Astrocyte of the hippocampus (primary cell): ENCODE results near the gene PREB.
A peak's percentile ranks its signal among the peaks of the same experiment; 100 is the strongest.

Experiments used
- DNase-seq: peaks from one replicate; pipeline ENCODE4 v3.0.0; 2011; ENCODE audit warnings: low read depth, low spot score

PREB gene

DNA sequence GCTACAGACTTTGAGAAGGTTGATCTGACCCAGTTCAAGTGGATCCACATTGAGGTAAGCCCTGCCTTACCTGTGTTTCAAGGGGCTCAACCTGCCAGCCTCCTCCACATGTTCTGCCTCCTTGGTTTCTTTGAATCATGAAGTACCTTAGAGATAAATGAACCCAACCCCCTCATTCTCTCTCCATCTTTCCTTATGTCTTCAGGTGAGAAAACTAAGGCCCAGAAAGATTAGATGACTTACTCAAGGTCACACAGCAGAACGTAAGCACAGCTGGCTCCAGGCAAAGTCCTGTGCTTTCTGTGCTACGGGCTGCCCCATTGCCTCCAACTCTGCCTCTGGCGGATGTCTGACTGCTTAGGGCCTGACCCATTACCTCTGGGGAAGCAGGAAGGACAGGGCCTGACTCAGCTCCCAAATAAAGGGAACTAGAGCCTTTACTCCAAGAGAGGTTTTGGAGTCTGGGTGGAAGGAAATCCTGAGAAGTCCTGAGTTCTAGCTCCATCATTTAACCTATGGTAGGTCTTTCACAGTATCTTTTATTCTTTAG lies 37.6 kb downstream of the PREB start:
- no peak for DNase-seq

DNA sequence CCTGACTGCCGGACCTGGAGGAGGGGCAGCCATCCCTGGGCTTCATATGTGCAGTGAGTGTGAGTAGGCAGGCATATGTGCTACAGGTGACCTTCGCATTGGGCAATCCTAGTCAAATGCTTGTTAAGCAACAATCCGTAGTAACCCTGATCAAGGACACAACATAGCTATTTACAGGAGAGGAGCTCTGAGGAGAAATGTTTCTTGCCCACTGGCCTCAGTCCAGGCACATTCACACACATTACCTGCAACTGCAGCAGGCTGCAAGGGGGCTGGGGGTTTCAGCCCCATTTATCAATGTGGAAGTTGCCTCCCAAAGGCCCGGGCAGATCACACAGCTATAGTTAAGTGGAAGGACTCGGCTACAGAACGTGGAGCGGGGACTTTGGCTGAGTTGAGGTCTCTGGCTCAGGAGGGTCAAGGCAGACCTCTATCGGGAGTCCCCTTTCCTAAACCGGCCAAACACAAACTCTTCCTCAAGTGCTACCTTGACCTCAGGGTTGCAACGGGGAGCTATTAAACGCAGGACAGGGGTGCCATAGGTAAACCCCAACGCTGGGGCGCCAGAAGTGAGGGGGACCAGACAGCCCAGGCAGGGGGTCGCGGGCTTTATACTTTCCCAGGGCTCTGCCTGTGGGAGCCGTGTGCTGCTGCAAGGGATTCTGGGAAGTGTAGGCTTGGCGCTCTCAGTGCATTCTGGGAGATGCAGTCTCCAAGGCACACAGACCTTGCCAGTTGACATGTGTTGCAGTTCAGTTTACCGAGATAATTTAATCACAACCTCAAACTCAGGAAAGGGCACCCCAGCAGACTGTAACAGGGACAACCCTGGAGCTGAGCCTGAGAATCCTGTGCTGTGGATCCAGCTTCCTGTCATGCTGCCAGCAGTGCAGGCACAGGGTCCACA lies 38.4 kb downstream of the PREB start:
- peak; percentile 77 for DNase-seq

DNA sequence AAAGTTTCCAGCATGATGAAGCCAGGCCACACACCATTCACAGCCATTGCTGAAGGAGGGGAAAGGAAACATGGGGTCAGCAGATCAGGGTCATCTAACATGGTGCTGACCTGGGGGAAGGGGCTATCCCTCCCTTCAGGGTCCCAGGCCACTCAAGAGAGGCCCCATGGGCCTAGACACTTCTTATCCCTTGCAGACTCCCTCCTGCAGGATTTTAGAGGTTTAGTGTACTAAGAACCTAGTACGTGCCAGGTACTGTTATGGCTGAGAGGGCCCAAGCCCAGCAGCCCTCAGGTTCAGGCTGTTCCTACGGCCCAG lies 39.0 kb downstream of the PREB start:
- no peak for DNase-seq

DNA sequence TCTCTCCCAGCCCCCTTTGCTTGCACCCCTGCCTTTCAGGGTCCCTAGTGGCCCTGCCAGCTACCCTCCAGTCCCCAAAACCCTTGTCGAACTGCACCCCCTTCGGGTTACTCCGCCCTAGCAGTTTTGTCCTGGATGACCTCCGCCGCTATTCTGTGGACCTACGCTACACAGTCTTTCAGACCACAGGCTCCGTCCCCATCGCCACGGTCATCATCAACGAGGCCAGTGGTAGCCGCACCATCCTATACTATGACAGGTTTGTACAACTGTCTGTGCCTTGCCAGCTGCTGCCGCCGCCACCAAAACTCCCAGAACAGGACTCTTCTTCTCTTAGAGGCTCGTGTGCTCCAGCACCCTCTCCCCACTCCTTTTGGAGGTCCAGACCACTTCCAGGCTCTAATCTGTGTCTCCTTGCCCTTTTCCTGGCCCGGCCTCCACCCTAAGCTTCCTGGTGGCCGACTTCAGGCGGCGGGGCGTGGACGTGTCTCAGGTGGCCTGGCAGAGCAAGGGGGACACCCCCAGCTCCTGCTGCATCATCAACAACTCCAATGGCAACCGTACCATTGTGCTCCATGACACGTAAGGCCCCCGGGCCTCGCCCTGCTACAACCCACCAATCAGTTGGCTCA lies 40.0 kb downstream of the PREB start:
- no peak for DNase-seq

DNA sequence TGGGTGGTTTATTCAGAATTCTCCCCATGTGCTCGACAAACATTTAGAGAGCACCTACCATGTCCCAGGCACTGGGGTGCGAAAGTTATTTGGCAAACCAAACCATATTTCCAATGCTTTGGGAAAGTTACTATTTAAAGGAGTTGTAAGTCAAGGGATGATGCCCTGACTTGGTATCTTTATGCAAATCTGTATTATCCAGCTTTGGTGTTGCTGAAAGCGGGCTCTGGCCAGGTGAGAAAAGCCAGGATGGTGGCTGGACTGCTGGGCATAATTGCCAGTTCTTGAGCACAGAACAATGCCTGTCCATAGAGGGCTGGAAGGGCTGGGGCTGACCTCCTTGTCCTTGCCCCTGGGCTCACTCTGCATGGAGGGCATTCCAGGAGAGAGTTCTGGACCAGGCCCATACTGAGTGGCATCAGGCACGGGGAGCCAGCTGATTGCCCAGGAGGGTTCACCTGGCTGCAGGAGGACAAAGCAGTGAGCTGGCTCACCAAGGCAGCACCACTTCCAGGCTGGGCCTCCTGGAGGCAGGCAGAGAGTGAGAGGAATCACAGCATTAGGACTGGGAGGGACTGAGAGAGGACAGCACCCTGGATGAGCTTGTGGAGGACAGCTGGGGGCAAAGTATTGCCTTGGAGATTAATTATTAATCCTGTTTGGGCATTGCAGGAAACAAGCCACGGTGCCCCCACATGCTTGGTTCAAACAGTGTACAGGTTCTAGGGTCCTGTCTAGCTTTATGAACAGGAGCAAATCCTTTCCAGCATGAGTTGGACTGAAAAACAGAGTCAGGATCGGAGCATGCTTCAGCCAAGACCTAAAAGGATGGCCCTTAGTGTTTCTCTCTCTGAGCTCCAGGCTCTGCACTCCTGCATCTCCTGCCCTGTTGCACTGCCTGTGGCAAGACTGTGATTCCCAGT lies 40.7 kb downstream of the PREB start:
- no peak for DNase-seq

DNA sequence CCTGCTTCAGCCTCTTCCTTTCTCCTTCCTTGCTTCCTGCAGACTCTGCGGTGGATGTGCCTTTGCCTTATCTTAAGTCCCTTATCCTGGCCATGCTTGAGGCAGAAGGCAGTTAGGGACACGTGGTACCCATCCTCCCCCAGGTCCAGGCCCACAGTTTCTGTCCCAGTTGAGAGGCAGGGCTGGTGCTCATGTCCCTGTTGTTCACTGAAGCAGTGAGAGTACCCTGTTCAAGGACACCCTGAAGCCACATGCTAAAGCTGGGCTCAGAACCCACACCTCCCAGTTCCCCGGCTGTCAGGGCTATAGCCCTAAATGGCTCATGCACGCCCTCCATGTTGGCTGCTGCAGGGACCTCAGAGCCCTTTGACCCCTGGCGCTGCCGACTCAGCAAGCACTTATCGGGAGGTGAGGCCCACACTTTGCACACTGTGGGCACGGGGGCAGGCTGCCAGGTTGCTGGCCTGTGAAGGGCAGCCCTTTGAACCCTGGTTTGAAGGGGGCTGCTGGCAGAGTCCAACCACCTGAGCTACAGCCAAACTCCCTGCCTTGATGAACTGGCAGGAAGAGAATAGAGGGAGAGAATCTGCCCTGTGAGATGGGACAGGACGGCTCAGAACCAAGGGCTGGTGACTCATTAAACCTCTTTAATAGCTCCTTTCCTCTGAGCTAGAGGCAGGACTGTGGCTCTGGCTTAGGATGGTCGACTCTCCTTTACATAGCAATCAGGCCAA lies 41.6 kb downstream of the PREB start:
- no peak for DNase-seq

DNA sequence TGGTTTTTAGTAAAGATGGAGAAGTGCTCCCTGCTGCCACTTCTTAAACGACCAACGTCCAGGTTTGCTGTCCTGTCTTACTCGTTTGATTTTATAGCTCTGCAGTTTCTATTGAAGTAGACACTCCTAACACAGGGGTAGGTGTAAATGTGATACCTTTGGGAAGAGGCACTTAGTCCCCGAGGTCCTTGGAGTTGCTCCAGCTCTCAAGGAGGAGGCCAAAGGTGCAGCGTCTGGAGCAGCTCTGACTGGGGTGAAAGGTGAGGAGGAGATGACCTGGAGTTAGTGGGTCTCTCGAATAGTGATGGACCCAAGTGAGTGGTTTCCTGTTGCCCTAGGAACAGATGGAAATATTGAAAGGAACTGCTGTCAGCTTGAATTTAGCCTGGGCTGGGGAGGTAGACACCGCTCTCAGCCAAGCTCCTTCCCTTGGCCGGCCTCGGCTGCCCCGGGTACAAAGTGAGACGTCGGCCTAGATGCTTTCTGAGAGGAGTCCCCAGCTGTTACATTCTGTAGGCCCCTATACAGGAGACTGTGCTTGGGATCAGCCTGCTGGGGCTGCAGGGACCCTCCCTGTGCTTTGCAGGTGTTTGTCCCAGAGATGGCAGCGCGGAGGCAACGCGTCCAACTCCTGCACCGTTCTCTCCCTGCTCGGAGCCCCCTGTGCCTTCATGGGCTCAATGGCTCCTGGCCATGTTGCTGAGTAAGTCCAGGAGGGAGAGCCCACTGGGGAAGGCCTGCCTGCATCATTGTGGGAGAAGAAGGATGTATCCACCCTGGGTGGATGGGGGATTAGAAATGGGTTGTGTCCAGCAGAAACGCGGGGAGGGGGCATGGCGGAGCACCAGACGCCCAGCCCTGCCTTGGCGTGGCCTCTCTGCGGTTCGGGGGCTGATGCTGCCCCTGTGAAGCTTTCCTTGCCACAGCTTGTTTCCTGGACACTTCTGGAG lies 42.4 kb downstream of the PREB start:
- DNase-seq = no peak

DNA sequence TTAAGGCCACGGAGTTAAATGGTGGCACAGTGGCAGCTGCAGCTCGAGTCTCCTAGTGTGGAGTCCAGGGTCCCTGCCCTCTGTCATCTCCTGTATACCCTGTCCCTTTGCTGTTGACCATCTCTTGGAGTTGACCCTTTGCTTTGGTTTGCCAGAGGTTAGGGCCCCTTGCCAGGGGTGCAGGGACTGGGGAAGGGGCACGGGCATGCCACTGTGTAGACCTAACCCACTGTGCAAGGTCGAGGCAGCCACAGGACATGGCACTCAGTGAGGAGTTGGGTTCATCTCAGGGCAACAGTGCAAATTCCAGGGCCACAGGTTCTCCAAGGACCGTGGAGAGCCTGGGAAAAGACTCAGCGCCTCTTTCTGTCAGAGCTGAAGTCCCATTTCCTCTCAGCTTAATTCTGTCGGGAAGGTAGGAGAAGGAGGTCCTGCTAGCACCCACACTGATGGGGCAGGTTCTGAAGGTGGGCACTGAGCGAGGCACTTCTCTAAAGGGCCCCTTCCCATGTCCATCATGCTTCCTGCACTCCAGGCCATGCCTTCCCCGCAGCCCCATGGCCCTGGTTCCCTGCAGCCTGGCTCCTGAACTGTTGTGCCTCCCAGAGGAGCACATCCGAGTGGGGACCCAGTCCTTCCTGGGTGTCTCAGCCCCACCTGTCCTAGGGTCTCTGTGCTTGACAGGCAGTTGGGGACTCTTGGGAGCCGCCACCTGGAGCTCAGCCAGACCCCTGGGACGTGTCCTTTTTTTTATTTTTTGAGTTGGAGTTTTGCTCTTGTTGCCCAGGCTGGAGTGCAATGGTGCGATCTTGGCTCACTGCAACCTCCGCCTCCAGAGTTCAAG lies 45.1 kb downstream of the PREB start:
- no peak for DNase-seq

DNA sequence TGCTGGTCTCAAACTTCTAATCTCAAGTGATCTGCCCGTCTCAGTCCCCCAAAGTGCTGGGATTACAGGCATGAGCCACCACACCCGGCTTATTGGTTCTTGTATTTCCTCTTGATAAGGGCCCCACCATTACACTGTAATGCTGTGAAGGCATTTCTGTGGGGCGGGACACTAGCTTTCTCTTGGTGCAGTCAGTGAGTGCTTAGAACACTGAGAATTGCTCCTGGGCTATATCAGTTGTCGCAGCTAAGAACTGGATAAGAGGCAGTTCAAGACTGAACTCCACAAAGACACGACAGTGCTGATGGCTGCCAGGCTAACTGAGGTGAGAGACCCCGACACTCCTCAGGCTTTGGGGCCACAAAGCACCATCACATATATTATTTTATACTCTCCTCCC lies 45.8 kb downstream of the PREB start:
- DNase-seq = no peak

DNA sequence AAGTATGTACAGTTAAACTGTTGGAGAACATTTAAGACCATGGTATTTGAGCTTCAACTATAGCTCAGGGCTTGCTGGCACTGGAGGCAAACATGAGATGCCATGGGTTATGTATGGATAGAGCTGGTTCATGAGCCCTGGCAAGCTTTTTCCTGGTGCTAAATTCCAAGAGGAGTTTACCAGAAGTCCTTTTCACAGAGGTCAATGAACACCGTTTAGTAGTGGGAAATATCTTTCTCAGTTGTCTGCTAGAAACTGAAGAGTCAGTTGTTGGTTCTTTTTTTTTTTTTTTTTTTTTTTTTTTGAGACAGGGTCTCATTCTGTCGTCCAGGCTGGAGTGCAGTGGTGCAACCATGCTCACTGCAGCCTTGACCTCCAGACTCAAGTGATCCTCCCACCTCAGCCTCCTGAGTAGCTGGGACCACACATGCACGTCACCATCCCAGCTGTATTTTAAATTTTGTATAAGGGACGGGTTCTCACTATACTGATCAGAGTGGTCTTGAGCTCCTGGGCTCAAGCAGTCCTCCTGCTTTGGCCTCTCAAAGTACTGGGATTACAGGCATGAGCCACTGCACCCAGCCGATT lies 46.5 kb downstream of the PREB start:
- no peak for DNase-seq

DNA sequence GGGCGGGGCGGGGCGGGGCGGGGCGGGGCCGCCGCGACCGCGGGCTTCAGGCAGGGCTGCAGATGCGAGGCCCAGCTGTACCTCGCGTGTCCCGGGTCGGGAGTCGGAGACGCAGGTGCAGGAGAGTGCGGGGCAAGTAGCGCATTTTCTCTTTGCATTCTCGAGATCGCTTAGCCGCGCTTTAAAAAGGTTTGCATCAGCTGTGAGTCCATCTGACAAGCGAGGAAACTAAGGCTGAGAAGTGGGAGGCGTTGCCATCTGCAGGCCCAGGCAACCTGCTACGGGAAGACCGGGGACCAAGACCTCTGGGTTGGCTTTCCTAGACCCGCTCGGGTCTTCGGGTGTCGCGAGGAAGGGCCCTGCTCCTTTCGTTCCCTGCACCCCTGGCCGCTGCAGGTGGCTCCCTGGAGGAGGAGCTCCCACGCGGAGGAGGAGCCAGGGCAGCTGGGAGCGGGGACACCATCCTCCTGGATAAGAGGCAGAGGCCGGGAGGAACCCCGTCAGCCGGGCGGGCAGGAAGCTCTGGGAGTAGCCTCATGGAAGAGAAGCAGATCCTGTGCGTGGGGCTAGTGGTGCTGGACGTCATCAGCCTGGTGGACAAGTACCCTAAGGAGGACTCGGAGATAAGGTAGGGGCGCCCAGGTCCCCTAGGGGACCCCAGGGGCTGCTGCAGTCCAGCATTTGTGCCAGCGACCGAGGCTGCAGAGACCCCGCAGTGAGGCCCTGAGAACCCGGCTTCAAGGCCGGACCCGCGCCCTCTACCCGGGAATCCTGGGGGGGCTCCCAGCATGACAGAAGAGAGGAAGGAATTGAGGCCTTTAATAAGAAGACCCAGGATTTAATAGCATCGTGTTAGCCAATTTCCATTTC lies 47.5 kb downstream of the PREB start, which contains the start of gene KHK:
Gene KHK, plus strand, starts transcription at position 49 of the 870 bp plus-strand sequence. Its CDS starts 488 bp downstream, at position 537.
- peak; percentile 36 for DNase-seq

DNA sequence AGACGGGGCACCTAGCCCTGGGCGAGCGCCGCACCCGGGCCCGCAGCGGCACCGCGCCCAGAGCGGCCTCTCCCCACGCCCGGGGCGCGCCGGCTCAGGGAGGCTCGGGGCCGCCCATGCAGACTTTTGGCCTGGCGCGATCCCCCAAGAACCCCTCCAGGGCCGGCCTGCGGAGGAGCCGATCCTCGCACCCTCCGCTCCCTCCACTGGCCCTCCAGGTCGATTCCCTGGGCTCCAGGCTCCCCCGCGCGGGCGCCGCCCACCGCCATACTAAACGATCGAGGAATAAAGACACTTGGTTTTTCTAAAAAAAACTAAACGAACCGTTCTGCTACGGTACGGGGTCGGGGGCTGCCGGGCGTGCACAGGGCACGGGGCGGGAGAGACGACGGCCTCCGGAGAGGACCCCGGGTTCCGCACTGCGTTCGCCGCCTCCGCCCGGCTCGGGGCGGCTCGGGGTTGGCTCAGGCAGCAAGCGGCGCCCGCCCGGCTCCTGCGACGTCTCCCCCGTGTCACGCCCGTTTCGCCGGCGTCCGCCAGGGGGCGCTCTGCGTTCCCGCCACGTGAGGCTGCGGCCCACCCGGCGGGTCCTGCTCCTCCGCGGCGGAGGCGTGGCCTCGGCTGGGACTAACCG lies 48.2 kb downstream of the PREB start:
- DNase-seq = peak; percentile 99

DNA sequence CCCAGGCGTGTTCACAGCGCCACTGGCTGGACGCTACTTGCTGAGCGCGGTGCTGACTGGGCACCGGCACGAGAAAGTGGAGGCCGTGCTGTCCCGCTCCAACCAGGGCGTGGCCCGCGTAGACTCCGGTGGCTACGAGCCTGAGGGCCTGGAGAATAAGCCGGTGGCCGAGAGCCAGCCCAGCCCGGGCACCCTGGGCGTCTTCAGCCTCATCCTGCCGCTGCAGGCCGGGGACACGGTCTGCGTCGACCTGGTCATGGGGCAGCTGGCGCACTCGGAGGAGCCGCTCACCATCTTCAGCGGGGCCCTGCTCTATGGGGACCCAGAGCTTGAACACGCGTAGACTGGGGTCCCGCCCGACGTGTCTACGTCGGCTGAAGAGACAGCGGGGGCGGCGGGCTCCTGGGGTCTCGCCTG lies 48.8 kb downstream of the PREB start:
- DNase-seq = peak; percentile 87

DNA sequence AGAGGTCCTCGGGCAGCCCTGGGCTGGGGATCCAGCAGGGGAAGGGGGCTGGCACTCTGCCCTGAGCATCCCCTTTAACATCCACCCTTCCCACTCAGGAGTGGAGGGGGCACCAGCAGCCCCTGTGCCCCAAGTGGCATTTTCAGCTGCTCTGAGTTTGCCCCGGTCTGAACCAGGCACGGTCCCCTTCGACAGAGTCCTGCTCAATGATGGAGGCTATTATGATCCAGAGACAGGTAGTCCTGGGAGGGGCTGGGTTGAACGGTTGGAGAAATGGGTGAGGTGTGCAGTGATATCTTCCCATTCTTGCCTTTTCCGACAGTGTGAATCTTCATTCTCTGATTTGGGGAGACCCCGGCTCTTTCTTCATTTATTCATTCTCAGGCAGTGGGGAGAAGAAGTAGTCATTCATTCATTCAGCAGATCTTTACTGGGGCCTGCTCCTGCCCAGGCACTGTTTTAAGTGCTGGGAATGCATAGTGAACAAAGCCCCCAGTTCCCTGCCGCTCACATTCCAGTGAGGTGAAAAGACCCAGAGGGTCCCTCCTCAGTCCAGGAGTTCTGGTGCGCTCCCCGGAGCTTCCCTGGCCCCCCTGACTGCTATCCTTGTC lies 49.3 kb downstream of the PREB start:
- no peak for DNase-seq

DNA sequence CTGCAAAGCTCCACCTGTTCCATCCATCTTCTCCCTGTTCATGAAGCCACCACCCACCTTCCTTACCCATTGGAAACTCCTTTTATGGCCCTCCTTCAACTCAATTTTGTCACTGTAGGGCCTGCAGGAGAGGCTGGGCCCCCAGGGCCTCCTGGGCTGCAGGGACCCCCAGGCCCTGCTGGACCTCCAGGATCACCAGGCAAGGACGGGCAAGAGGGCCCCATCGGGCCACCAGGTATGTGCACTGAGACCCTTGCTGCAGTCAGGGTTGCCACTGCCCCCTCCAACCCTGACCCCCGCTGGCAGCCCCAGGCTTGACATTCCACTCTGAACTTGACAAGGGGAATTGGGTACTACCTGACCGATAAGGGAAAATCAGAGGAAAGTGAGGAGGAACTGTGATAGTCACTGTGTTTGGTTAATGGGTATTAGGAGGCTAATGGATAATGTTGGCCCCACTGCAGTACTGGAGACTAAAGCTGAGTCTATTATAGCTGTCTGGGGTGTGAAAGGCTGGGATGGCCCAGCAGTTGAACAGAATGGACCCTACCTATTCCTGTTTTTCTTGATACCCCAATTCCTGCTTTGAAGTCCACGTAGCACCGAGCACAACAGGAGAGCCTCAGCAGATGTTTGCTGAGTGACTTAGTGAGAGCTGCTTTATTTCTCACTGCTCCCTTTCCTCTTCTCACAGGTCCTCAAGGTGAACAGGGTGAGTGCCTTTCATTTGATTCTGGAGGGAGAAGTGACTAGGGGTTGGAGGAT lies 50.0 kb downstream of the PREB start:
- no peak for DNase-seq
